Uterus (tissue), 4 donors: ENCODE data around the gene FAM32A. TPM values are rescaled to one million over a fixed set of nuclear protein-coding genes. Genes with fewer than 3 reads are reported as not detected.

Experiments used
- DNase-seq, 2 donors: peaks; one replicate each; pipeline ENCODE4 v3.0.0-alpha.2; 2019 to 2020
- H3K27ac ChIP-seq, 2 donors: fragments of 200-600 bp; sonication (generic); 1 replicate in 1 of 2; 2 replicates in 1 of 2; pipeline ENCODE4 v1.5.1; 2016 to 2018
- H3K27me3 ChIP-seq, 2 donors: fragments of 200-600 bp; sonication (generic); one replicate each; pipeline ENCODE4 v1.5.1; 2018 to 2019; ENCODE audit warnings: control low read depth in 1 of 2
- H3K36me3 ChIP-seq, 2 donors: fragments of 200-600 bp; sonication (generic); one replicate each; pipeline ENCODE4 v1.5.1; 2019; ENCODE audit warnings: control low read depth in 1 of 2
- H3K4me1 ChIP-seq, 2 donors: fragments of 200-600 bp; sonication (generic); one replicate each; pipeline ENCODE4 v1.5.1; 2018 to 2019; ENCODE audit warnings: control low read depth in 1 of 2
- H3K4me3 ChIP-seq, 2 donors: fragments of 200-600 bp; sonication (generic); 1 replicate in 1 of 2; 2 replicates in 1 of 2; pipeline ENCODE4 v1.5.1; 2018 to 2019; ENCODE audit warnings: mild to moderate bottlenecking in 1 of 2
- H3K9me3 ChIP-seq, 2 donors: fragments of 200-600 bp; sonication (generic); one replicate each; pipeline ENCODE4 v1.5.1; 2019; ENCODE audit warnings: control low read depth in 1 of 2
- POLR2A ChIP-seq, 2 donors: fragments of 450-650 bp; IDR thresholded peaks; one replicate each; pipeline ENCODE4 v1.6.1; 2016; ENCODE audit warnings: antibody characterized with exemption in 2 of 2, mild to moderate bottlenecking in 1 of 2, moderate library complexity in 1 of 2
- intact Hi-C: fragments of 100-400 bp; cut with DNase I; formaldehyde crosslinking; loops from one replicate; pipeline ENCODE4 v1.15.1; 2023; ENCODE audit warnings: low total_unique reads
- total RNA-seq, 4 donors: library from RNA; depleted of rRNA in 3 of 4; stranded (reverse); fragments of >200 nt in 3 of 4; gene quantifications; one replicate each; pipeline versions ENCODE4 v1.1.0 to v1.2.4, GENCODE V29; 2014 to 2023
- TF ChIP-seq, protein P1 (sequence below), 4 experiments: fragments of 200-600 bp in 2 of 4; fragments of 450-650 bp in 2 of 4; sonication (generic) in 2 of 4; IDR thresholded peaks; one replicate each; pipeline ENCODE4 v1.5.1; 2016 to 2019; ENCODE audit warnings: antibody characterized with exemption in 4 of 4, mild to moderate bottlenecking in 2 of 4, moderate library complexity in 1 of 4
- donor health status: DM: yes; HTN: yes; CAD: no.

The FAM32A gene
- total RNA-seq, 4 donors from 2014 or later = 17.6 to 106 (median 31.0) TPM

DNA sequence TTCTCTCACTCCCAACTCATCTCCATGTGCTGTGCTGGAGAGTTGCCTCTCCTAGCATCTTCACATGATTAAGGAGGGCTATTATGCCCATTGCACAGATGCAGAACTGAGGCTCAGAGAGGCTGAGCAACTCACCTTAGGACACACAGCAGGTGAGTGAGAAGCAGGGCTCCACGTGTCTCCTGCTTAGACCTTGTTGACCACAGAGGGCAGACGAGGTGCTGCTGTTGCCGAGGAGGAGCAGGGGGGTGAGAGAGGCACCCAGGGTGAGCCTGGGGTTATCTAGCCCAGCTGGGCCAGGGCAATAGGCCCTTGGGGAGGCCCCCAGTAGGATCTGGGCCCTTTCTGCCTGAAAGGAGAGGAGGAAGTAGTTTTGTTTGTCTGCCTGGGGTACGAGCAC lies 44.2 kb upstream of the FAM32A start:
- no peak overlapping the region for H3K27ac ChIP-seq
- intact Hi-C loops = no loop called here

DNA sequence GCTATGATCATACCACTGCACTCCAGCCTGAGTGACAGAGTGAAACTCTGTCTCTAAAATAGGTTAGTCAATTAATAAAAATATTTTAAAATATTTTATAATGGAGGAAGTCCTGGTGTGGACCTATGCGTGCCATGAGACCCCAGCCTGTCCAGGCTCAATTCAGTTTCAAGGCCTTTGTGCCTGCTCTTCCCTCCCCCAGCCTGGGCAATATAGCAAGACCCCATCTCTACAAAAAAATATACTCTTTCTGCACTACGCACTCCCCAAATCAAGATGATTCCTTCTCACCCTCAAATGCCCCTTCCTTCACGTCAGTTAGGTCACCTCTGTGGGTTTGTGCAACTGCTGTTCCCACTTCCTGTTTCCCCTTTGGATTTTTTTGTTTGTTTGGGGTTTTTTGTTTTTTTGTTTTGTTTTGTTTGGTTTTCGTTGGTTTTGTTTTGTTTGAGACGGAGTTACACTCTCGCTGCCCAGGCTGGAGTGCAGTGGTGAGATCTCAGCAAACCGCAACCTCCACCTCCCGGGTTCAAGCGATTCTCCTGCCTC lies 43.1 kb upstream of the FAM32A start:
- no peaks in the 10 kb centered on the region for H3K36me3 ChIP-seq
- H3K27me3 ChIP-seq = no peaks in the 10 kb centered on the region
- no peak for DNase-seq
- H3K9me3 ChIP-seq = no peaks in the 10 kb centered on the region
- intact Hi-C loops = no loop called here
- no peak overlapping the region for H3K27ac ChIP-seq
- TF ChIP-seq, protein P1, sequence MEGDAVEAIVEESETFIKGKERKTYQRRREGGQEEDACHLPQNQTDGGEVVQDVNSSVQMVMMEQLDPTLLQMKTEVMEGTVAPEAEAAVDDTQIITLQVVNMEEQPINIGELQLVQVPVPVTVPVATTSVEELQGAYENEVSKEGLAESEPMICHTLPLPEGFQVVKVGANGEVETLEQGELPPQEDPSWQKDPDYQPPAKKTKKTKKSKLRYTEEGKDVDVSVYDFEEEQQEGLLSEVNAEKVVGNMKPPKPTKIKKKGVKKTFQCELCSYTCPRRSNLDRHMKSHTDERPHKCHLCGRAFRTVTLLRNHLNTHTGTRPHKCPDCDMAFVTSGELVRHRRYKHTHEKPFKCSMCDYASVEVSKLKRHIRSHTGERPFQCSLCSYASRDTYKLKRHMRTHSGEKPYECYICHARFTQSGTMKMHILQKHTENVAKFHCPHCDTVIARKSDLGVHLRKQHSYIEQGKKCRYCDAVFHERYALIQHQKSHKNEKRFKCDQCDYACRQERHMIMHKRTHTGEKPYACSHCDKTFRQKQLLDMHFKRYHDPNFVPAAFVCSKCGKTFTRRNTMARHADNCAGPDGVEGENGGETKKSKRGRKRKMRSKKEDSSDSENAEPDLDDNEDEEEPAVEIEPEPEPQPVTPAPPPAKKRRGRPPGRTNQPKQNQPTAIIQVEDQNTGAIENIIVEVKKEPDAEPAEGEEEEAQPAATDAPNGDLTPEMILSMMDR (IDR thresholded peaks at IDR 0.05) = no peak
- TF ChIP-seq POLR2A (IDR thresholded peaks at IDR 0.05) = no peak
- no peak overlapping the region for H3K4me3 ChIP-seq
- H3K4me1 ChIP-seq = no peaks in the 10 kb centered on the region

More for the DNA sequence above, 44.2 kb upstream of the FAM32A start:
- H3K9me3 ChIP-seq = no peaks in the 10 kb centered on the region
- H3K36me3 ChIP-seq = no peaks in the 10 kb centered on the region
- no peaks in the 10 kb centered on the region for H3K4me1 ChIP-seq
- TF ChIP-seq, protein P1 (IDR thresholded peaks at IDR 0.05) = no peak
- no peak for TF ChIP-seq POLR2A (IDR thresholded peaks at IDR 0.05)
- no peaks in the 10 kb centered on the region for H3K27me3 ChIP-seq
- DNase-seq = no peak
- no peak overlapping the region for H3K4me3 ChIP-seq

DNA sequence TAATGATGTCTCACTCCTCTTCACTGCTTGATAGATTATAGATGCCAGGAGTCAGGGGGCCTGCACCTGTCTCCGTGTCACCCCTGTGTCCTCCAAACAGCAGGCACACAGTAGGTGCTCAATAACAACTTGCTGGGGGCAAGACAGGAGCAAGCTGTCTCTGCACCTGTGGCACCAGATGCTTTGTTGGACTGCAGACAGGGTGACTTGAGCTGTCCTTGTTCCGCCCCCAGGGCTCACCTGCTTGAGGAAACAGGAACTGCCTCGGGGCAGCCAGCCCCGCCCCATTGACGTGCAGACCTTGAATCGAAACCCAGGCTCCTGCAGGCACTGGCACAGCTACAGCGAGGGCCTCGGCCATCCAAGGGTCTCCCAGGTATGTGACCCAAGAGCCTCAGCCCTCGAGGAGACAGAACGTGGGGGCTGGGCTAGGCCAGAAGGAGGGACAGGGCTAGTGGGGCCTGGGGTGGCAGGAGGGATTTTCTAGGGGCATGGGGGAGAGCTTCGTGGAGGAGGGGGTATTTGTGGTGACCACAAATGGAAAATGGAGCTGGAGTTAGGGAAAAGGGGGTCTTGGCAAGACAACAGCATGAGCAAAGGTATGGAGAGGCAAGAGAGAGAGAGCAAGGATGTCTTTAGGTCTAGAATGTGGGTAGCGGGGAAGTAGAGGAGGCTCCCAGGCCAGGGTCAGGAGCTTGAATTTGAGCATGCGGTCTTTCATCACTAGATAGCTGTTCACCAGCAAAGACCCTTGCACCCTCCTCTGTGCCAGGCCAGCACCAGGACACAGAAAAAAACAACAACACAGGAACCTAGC lies 41.6 kb upstream of the FAM32A start, which contains the start of gene HSH2D:
HSH2D (plus strand) TSS at position 287 of the 817 bp plus-strand sequence. CDS start 5,066 bp downstream, outside the sequence.
- intact Hi-C loops = no loop called here

DNA sequence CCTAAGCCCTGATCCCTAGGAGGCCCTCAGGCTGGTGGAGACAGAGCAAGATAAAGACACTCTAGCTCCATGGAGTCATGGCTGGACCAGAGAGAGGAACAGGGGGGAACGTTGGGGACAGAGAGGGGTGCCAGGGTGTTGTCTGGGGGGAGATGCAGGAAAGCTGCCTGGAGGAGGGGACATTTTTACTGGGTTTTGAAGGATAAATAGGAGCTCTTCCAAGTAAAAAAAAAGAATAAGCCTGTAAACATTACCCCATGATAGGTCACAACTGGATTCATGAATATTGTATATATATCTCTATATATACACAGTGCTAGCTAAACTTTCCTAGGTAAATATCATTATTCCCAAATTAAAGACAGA lies 41.0 kb upstream of the FAM32A start:
- H3K4me1 ChIP-seq = no peaks in the 10 kb centered on the region
- intact Hi-C loops = no loop called here
- no peak overlapping the region for H3K27ac ChIP-seq
- H3K27me3 ChIP-seq = no peaks in the 10 kb centered on the region
- no peak overlapping the region for H3K4me3 ChIP-seq
- no peaks in the 10 kb centered on the region for H3K36me3 ChIP-seq
- H3K9me3 ChIP-seq = no peaks in the 10 kb centered on the region
- TF ChIP-seq, protein P1 (IDR thresholded peaks at IDR 0.05) = no peak
- no peak for TF ChIP-seq POLR2A (IDR thresholded peaks at IDR 0.05)
- no peak for DNase-seq

More for the DNA sequence above, 41.6 kb upstream of the FAM32A start, which contains the start of gene HSH2D:
- DNase-seq = no peak
- TF ChIP-seq POLR2A (IDR thresholded peaks at IDR 0.05) = no peak
- TF ChIP-seq, protein P1 (IDR thresholded peaks at IDR 0.05) = no peak
- Histone ChIP-seq H3K27me3 (no peaks in the 10 kb centered on the region), H3K4me1 (no peaks in the 10 kb centered on the region), H3K9me3 (no peaks in the 10 kb centered on the region), H3K4me3 (no peak within 1 kb of the TSS), H3K36me3 (no peaks in the 10 kb centered on the region), H3K27ac (no peak within 1 kb of the TSS)

DNA sequence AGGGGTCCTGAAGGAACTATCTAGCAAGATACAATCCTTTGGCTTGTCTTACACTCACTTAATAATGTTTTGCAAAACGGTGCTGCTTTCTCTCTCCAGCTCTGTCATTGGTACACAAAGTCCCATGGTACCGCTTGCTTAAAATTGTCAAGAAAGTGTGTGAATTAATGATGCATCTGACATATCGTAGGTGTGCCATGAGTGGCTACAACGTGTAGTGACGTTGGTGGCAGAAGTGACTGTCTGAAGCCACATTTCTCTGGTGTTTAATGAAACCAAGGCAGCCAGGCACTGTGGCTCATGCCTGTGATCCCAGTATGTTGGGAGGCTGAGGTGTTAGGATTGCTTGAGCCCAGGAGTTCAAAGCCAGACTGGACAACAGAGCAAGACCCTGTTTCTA lies 39.1 kb upstream of the FAM32A start:
- no peak for DNase-seq
- no peaks in the 10 kb centered on the region for H3K36me3 ChIP-seq
- intact Hi-C loops = no loop called here

More for the DNA sequence above, 39.1 kb upstream of the FAM32A start:
- no peaks in the 10 kb centered on the region for H3K4me1 ChIP-seq
- TF ChIP-seq, protein P1 (IDR thresholded peaks at IDR 0.05) = no peak
- no peak for TF ChIP-seq POLR2A (IDR thresholded peaks at IDR 0.05)
- no peak overlapping the region for H3K27ac ChIP-seq
- H3K27me3 ChIP-seq = no peaks in the 10 kb centered on the region
- H3K9me3 ChIP-seq = no peaks in the 10 kb centered on the region
- no peak overlapping the region for H3K4me3 ChIP-seq
